Endothelial cell of coronary artery (primary cell): ENCODE data around the gene CCDC185. TPM values are rescaled to one million over a fixed set of nuclear protein-coding genes. Genes with fewer than 3 reads are reported as not detected.

ENCODE experiments used
- total RNA-seq: library from RNA; depleted of rRNA; stranded (reverse); fragments of >200 nt; gene quantifications from 2 replicates; pipeline ENCODE4 v1.2.3, GENCODE V29; 2014

The CCDC185 gene
- total RNA-seq = not detected in 2 replicates

DNA sequence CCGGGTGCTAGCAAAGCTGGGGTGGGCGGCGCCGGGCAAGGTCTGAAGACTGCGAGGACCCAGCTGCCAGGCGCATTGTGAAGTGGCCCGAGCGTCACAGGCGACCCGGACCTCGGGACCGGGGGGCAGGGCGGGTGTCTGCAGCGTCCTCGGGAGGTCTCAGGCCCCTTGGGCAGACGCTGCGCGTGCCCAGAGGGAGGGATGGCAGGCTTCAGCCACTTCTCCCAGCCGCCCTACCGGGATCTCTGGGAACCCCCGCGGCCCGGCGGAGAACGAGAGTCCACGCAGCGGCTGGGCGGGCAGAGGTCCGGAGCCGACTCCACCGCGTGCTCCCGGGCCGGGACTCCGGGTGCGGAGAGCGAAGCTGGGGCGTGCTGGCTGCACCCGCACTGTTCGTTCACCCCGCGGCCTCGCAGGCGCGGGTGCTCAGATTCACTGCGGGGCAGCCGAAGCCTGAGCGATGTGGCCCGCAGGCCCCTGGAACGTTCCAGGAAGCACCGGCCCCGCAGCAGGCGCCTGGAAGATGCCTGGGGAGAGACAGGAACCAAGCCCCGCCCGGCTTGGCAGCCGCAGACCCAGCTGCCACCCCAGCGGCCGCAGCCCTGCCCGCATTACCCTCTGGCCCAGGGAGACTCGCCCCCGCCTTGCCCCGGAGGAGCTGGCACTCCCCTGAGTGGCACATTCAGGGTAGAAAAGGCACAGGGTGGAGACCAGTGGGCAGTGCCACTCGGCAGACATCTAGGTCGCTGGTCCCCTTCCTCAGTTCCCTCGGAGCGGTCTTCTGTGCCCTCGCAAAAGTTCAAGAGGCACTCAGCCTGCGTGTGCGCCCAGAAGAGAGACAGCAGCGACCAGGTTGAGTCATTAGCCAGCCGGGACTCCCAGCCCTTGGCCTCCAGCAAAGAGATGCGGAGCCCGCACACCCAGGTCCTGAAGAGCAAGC lies at the start of gene CCDC185:
TSS of gene CCDC185 (plus strand) at position 141 of the 940 bp plus-strand sequence. CDS start at position 202, 61 bp downstream.

GRCh38 chr1:223363856-223364684 lies 29.1 kb upstream of the CCDC185 start, which contains the start of gene SUSD4:
Gene SUSD4 (minus strand): TSS chr1:223364176. CDS start chr1:223363425, 751 bp downstream.

Other genes starting within 250 kb of the CCDC185 start
- gene SUSD4, start 29.2 kb upstream of the CCDC185 start, total RNA-seq = under 0.01 TPM in 1 of 2 replicates, not detected in the other